WTC11 (cell line): Measurements from ENCODE around the gene APBB3.

Experiments
- JUN ChIP-seq: sonication (generic); formaldehyde crosslinking; IDR thresholded peaks from 2 replicates; pipeline ENCODE4 v1.8.0; 2023; ENCODE audit warnings: mild to moderate bottlenecking, missing genetic modification reagents
- SMAD3 ChIP-seq: sonication (generic); formaldehyde crosslinking; IDR thresholded peaks from 2 replicates; pipeline ENCODE4 v1.8.0; 2022; ENCODE audit warnings: missing genetic modification reagents, mild to moderate bottlenecking, borderline replicate concordance
- SP1 ChIP-seq: sonication (generic); formaldehyde crosslinking; conservative IDR thresholded peaks from 2 replicates; pipeline ENCODE4 v1.8.1; 2022; ENCODE audit warnings: missing genetic modification reagents
- TP53 ChIP-seq: sonication (generic); formaldehyde crosslinking; IDR thresholded peaks from 2 replicates; pipeline ENCODE4 v1.8.1; 2023; ENCODE audit warnings: mild to moderate bottlenecking, missing genetic modification reagents
- ZNF317 ChIP-seq: sonication (generic); formaldehyde crosslinking; IDR thresholded peaks from 2 replicates; pipeline ENCODE4 v1.8.1; 2023; ENCODE audit warnings: low read depth, mild to moderate bottlenecking, moderate library complexity, missing genetic modification reagents, borderline replicate concordance
- TF ChIP-seq, protein P1 (sequence below): sonication (generic); formaldehyde crosslinking; IDR thresholded peaks from 2 replicates; pipeline ENCODE4 v1.8.0; 2022; ENCODE audit warnings: mild to moderate bottlenecking, missing genetic modification reagents
- TF ChIP-seq, protein P2 (sequence below): sonication (generic); formaldehyde crosslinking; conservative IDR thresholded peaks from 2 replicates; pipeline ENCODE4 v1.8.1; 2022; ENCODE audit warnings: mild to moderate bottlenecking, missing genetic modification reagents
- TF ChIP-seq, protein P3 (sequence below): fragments of 200-600 bp; IDR thresholded peaks from 2 replicates; pipeline ENCODE4 v1.8.0; 2022; ENCODE audit warnings: antibody characterized with exemption

GRCh38 chr5:140565780-140566095, 1.3 kb upstream of the APBB3 start:
- TF ChIP-seq TP53 (no peak), ZNF317 (CRISPR knock-in tag) (no peak), SMAD3 (no peak), SP1 (CRISPR knock-in tag) (no peak), JUN (CRISPR knock-in tag) (no peak)
- TF ChIP-seq, protein P1, sequence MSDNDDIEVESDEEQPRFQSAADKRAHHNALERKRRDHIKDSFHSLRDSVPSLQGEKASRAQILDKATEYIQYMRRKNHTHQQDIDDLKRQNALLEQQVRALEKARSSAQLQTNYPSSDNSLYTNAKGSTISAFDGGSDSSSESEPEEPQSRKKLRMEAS = no peak
- TF ChIP-seq, protein P2, sequence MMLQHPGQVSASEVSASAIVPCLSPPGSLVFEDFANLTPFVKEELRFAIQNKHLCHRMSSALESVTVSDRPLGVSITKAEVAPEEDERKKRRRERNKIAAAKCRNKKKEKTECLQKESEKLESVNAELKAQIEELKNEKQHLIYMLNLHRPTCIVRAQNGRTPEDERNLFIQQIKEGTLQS (CRISPR knock-in tag) = no peak
- TF ChIP-seq, protein P3, sequence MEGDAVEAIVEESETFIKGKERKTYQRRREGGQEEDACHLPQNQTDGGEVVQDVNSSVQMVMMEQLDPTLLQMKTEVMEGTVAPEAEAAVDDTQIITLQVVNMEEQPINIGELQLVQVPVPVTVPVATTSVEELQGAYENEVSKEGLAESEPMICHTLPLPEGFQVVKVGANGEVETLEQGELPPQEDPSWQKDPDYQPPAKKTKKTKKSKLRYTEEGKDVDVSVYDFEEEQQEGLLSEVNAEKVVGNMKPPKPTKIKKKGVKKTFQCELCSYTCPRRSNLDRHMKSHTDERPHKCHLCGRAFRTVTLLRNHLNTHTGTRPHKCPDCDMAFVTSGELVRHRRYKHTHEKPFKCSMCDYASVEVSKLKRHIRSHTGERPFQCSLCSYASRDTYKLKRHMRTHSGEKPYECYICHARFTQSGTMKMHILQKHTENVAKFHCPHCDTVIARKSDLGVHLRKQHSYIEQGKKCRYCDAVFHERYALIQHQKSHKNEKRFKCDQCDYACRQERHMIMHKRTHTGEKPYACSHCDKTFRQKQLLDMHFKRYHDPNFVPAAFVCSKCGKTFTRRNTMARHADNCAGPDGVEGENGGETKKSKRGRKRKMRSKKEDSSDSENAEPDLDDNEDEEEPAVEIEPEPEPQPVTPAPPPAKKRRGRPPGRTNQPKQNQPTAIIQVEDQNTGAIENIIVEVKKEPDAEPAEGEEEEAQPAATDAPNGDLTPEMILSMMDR = no peak
